PC-9 (cell line): Measurements from ENCODE around the gene PALMD.

Source experiments
- CTCF ChIP-seq: fragments of 200-600 bp; sonication (generic); conservative IDR thresholded peaks from 2 replicates; pipeline ENCODE4 v1.6.1; 2017; ENCODE audit warnings: mixed run types, antibody characterized with exemption, mild to moderate bottlenecking, moderate library complexity
- EZH2 ChIP-seq: fragments of 200-600 bp; sonication (generic); IDR thresholded peaks from 2 replicates; pipeline ENCODE4 v1.8.0; 2017; ENCODE audit warnings: antibody characterized with exemption, low read depth

GRCh38 chr1:99639408-99639807, 6.5 kb upstream of the PALMD start:
- TF ChIP-seq CTCF (no peak), EZH2 (no peak)
